HG03175 (cell line): ENCODE measurements around the gene CREB1.
"Not testable (repeated sequence)": the region's sequence is repeated elsewhere in the genome, so short reads cannot be mapped to it uniquely, and the experiment has no call there.

Experiments used
- ATAC-seq: cut with Tn5 transposase; IDR thresholded peaks from one replicate; pipeline ENCODE4 v1.9.1; 2021; ENCODE audit warnings: mild to moderate bottlenecking, moderate library complexity; ENCODE audit not compliant: unreplicated experiment

CREB1 gene

DNA sequence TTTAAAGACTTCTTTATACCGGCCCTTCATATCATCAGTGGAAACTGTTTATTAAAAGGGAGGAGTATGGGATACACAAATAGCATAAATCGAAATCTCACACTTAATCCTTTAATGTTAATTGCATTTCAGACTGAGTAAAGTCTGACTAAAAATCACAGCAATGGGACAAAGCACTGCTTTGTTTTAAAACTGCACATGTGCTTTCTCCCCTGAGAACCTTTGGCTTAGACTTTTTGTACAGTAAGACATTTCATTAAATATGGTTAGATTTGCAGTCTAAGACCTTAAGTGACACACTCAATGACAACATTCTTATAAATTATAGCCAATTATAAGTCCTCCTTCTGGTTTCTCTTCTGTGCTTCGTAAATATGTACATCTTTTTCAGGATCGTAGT lies 83.0 kb downstream of the CREB1 start:
- no peak for ATAC-seq

DNA sequence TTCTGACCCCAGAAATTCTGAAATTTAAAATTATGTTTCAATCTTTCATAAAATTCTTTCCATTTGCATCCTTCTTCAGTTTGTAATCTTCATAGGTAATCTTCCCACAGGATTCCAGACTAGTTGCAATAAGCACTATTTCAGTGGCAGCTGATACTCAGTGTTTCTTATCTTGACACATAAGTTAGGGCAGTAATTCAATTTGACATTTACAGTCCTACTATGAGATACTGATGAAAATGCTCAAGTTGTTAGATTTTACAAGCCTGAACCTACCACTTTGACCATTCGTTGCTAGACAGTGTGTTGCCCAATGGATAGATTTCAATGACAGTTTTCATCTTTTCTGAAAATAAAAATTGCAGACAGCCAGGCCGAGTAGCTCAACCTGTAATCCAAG lies 85.1 kb downstream of the CREB1 start:
- ATAC-seq, result no peak

DNA sequence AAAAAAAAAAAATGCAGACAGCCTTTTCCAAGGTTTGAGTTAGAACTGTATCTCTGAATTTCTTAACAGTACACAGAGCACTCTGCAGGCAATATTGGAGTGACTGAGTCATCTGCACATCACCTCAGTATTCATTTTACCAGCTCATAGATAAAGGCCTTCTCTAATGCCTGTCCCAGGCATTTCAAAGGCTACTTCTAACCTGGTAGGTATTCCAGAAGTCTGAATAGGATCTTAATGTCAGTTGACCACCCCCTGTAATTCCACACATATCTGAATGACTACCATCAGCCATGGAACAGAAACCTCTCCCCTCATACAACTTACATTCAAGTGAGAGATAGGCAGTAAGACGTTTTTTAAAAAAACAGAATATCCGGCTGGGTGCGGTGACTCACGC lies 86.4 kb downstream of the CREB1 start:
- no peak for ATAC-seq

DNA sequence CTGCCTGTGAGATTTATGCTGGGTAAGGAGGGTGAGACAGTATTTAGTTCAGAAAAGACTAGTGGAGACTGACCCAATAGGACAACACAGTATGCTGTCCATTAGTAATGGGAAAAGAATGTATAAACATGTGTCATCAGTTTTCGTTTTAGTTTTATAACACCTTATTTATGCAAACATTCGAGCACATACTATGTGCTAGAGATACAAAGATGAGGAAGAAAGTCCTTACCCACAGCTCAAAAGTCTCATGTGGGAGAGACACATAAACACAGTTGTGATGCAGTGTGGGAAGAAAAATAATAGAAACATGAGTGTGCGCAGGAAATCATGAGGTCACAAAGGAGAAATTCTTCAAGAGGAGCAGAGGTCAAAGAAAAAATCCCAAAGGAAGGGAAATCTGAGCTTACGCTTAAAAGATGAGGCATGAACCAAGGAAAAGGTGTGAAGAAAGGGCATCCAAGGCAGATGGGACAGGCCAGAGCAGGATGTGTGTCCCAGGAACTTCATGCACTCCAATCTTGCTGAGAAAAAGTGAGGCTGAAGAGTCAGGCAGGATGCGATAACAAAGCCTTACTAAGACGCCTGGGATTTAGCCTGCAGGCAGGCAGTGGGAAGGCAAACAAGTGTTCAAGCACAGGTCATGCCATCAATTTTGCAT lies 87.4 kb downstream of the CREB1 start:
- ATAC-seq, result no peak

DNA sequence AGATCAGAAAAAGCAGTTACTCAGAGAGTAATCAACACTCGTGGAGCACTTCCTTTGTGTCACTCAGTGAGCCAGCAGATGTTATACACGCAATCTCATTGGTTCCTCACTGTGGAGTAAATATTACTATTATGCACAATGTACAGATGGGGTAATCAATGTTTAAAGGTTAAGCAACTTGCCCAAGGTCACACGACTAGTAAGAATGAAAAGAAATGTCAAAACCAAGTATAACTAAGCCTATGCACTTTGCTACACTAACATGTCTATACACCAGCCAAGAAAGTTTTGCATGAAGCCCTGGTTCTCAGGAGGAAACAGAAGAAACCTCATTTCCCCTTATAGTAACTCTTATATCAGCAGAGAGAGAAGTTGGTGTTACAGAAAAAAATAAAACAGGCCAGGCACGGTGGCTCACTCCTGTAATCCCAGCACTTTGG lies 90.0 kb downstream of the CREB1 start:
- ATAC-seq, result peak; percentile 42

DNA sequence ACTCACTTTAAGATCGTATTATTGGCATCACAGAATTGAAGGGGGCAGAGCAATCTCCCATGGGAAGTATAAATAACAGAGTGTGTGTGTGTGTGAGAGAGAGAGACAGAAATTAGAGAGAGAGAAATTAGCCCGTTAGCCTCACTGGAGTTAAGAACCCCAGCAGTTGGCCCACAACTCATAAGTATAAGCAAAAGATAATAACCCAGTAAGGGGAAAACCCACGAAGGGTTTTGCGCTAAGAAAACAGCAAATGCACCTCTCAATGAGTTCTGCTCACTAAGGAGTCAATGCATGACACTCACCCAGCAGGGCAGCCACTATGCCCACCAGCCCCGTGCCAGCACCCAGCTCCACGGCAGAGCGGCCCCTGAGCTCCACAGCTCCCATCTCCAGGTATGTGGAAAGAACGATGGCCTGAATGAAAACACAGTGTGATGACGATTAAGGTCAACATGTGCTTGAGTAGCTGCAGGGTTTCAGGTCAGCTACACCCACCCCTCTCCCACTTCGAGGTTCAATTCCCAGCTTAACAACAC lies 91.8 kb downstream of the CREB1 start:
- ATAC-seq, result no peak

DNA sequence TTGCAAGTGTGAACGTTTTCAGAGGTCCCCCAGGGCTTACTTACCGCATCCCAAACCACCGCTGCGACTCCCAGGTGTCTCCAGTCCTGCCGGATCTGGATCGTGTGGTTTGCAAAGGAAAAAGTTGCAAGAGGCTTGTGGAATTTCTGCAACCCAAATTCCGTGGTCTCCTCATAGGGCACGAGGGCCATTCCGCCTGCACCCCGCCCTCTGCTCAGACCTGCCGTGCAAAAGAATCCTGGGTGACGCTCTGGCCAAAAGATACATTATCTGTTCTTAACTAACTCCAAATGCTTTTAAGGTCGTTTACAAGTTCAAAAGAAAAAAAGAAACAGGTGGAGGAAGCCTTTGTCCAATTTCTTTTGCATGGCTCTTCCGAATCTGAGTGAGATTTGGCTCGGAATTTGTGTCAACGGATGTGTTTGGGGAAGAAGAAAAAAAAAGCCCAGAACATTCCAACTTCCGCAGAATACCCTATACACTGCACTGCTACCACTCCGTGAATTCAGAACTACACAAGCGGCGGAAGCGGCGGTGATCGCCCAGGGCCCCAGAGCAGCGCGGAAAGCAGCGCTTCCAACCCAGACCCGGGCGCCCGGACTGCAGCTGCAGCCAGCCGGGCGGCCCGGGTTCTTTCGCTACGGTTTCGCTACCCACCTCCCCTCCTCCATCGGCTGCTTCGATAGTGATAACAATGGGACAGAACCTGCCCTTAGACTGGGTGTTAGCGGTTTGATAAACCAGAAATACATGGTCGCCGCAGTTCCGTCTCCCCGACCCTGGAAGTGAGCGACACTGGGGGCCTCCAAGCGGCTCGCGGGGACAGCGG lies 94.6 kb downstream of the CREB1 start:
- peak; percentile 30 for ATAC-seq

DNA sequence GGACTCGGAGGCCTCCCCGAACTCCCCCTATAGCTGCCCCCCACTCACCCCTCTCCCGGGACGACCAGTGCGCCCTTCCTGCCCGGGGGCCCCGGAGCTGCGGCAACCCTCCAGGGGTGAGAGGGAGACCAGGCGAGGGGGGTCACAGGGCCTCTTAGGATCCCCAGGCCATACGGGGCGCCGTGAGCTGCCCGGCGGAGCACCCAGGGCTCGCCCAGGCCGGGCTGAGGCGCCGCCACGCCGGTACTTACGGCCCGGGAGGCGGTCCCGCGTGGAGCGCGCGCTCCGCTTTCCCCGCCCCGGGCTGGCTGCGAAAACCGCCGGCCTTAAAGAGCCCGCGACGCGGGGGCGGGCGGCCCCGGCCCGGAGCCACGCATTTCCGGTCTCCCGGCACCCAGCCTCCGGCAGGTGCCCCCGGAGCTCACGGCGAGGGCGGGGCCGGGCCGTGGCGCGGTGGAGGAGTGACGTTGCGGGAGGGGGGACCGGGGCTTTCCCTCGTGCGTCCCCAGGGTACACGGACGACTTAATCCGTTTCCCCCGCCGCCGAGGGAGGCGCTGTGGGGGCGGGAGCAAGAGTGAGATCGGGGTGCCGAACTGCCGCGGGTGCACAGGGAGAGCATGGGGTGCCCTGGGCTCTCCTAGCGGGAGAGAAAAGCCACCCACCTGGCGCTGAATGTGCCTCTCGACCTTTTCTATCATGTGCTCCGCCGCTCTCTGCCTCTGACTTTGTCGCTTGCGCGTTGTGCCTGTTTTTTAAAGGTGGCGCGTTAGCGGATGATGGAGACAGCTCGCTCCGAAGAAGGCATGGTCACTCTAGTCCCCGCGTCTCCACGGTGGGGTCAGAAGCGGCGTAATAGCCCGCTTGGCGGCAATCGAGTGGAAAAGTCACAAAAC lies 95.5 kb downstream of the CREB1 start, which contains the start of gene METTL21A:
TSS of gene METTL21A (minus strand) at position 381 of the 894 bp plus-strand sequence. CDS start 1,019 bp downstream, outside the sequence.
- peak; percentile 62 for ATAC-seq

DNA sequence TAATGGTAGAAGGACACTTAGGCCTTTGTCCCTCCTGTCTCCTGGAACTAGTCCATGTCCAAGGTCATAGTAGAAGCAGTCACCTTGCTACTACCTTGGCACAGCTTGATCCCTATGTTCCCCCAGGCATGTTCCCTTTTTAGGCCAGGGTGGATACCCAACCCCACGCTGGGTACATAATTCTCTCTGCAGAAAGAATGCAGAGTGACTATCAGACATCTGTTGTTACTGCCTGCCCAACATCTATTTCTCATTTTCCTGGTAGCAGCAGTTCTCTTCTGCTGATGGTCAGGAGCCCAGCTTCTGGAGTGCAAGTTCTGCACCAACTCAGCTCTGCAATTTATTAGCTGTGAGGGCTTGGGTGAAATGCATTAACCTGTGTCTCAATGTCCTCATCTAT lies 99.8 kb downstream of the CREB1 start:
- ATAC-seq, result no peak

DNA sequence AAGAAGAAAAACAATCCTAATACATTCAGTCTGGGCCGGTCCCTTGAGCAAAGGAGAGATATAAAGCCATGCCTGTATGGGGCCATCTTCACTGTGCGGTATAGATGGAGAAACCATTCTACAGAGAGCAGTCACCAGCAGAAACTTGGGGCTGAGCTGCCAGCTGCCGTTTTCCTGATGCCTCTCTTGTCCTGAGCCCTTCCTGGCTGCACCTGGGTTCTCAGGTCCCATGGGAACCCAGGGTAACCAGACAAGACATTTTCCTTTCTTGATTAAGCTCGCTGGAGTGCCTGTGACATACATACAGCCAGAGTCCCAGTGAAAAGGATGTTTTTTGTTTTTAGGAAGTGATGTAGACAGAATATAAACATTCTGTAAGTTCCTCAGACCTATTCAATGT lies 100.7 kb downstream of the CREB1 start:
- no peak for ATAC-seq

DNA sequence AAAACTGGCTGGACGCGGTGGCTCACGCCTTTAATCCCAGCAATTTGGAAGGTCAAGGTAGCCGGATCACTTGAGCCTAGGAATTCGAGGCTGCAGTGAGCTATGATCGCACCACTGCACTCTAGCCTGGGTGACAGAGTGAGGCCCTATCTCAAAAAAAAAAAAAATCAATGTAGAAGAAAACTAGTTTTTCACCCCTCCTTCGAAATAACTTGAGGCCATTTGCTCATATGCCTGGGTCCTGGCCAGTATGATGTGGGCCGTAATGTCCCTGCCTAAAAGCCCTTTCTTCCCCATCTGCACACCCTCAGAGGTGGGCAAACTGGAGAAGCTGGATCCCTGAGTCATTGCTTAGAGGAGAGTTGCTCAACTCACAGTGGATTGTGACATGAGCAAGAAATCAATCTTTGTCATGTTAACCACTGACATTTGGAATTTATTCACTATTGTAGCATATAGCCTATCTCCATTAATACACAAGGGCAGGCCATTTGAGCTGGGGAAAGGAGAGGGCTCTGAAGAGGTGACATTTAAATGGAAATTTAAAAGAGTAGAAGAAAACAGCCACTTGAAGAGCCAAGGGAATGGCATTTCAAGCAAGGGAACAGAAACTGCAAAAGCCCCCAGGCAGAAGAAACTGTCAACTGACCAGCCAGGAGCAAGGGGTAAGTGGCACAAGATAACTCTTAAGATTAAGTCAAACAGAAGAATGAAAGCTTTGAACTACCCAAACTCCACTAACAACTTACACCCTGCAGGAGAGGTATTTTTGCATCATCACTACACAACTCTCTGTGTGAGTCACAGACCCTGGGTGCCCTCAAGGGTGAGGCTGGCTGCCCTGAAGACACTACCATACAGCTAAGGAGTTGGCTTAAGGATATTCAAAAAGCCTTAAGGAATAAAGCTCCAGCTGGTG lies 103.1 kb downstream of the CREB1 start:
- no peak for ATAC-seq

DNA sequence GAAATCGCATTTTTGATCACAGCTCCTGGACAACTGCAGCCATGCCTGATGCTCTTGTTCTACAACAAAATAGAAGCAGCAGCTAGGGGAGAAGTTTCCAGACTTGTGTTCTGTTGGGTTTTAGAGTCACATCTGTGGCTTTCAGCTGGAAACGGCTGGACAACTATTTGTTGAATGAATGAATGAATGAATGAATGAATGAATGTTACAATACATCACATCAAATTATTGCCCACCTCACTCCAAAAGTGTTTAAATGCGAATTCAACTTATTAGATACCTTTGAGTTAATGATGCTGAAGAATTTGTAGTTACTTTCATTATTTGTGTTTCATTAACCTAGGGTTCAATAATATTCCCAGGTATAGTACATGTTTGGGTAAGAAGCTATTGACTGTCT lies 103.9 kb downstream of the CREB1 start:
- ATAC-seq, result no peak

DNA sequence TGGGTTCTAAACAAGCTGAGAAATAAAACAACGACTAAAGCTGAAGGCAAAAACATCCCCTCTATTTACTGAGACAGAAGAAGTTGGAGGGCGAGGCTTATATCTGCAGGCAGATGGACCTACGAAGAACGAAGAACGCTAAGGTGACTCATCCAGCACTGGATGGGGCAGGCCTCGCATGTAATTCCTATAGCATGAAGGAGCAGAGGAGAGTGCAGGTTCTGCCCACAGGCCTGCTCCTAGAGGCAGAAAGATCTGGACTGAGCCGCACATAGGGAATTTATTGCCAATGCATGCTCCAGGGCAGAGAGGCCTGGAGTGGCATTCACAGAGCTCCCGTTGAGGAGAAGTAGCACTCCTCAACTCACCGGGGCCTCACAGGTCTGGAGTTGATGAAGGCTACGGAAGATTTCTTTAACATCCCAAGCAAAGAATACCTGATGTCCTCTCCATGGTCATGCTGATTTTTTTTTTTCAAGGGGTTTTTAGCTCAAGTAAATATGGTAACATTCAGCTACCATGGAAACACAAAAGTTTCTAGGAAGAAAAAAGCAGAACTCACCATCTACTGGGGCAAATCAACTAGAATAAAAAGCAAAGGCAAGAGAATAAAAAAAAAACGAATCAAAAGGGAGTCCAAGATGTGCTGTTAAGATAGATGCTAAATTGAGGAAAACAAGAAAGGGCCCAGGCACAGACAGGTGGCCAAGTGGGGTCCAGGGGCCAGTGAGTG lies 105.9 kb downstream of the CREB1 start:
- no peak for ATAC-seq

DNA sequence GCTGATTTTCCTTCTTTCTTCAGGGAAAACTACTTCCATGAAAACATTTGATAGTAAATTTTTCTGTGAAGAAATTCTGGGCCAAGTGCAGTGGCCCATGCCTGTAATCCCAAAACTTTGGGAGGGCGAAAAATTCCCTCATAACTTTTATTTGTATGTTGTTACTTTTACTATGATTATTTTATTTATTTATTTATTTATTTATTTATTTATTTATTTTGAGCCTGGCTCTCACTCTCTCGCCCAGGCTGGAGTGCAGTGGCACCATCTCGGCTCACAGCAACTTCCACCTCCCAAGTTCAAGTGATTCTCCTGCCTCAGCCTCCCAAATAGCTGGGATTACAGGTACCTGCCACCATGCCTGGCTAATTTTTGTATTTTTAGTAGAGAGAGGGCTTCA lies 109.5 kb downstream of the CREB1 start:
- ATAC-seq, result not testable (repeated sequence)

DNA sequence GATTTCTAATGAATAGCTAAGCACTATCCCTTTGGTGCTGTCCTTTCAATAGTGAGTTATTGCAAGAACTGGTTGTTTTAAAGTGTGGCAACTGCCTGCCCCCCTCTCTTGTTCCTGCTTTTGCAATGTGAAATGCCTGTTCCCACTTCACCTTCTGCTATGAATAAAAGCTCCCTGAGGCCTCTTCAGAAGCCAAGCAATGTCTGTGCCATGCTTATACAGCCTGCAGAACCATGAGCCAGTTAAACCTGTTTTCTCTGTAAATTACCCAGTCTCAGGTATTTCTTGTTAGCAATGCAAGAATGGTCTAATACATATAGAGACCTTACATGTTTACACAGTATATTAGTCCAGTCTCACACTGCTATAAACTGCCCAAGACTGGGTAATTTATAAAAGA lies 110.4 kb downstream of the CREB1 start:
- no peak for ATAC-seq

DNA sequence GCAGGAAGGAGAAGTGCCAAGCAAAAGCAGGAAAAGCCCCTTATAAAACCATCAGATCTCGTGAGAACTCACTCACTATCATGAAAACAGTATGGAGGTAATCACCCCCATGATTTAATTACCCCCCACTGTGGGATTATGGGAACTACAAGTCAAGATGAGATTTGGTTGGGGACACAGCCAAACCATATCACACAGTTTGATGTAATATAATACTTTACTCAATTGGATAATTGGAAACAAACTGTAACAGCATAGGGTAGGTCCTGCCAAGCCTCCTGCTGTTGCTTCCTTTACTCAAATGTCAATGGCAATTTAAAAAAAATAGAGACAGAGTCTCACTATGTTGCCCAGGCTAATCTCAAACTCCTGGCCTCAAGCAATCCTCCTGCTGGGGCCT lies 110.9 kb downstream of the CREB1 start:
- no peak for ATAC-seq

DNA sequence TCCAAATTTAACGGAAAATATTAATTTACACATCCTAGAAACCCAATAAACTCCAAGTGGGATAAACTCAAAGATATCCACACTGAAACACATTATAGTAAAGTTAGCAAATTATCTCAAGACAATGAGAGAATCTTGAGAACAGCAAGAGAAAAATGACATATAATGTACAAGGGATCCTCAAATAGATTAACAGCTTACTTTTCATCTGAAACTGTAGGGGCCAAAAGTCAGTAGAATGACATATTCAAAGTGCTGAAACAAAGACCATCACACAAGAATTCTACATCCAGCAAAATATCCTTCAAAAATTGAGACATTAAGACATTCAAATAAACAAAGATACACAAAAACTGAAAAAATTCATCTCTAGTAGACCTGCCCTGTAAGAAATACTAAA lies 114.1 kb downstream of the CREB1 start:
- ATAC-seq, result no peak

DNA sequence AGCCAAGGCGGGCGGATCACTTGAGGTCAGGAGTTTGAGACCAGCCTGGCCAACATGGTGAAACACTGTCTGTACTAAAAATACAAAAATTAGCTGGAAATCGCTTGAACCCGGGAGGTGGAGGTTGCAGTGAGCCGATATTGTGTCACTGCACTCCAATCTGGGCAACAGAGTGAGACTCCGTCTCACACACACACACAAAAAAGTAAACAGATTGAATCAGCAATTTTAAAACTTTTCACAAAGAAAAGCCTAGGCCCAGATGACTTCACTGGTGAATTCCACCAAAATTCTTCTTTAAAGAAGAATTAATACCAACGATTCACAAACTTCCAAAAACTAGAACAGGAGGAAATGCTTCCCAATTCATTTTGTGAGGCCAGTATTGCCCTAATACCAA lies 116.8 kb downstream of the CREB1 start:
- not testable (repeated sequence) for ATAC-seq
